CD4-positive, alpha-beta memory T cell (primary cell): ENCODE data around the gene UBE2S. TPM values are rescaled to one million over a fixed set of nuclear protein-coding genes. Genes with fewer than 3 reads are reported as not detected.

Source experiments
- CTCF ChIA-PET: fragments of 350-600 bp; sonication (Branson Sonifier 250); formaldehyde crosslinking; loops from one replicate; lab custom pipeline; 2021; ENCODE audit warnings: inconsistent platforms; ENCODE audit not compliant: partially characterized antibody; lab: Charles Lee
- POLR2A ChIA-PET: fragments of 350-600 bp; sonication (Branson Sonifier 250); formaldehyde crosslinking; loops from one replicate; lab custom pipeline; 2021; ENCODE audit not compliant: partially characterized antibody; lab: Charles Lee
- DNase-seq, 5 donors: peaks; one replicate each; pipeline versions ENCODE4 v3.0.0 to v3.0.0-alpha.2; 2020 to 2022; ENCODE audit warnings: mixed read lengths in 1 of 5
- H3K27ac ChIP-seq: one replicate; pipeline ENCODE4 v1.7.0; 2013; ENCODE audit warnings: low read depth, low read length
- H3K27me3 ChIP-seq: 2 replicates; pipeline ENCODE4 v1.7.0; 2013; ENCODE audit warnings: mild to moderate bottlenecking, low read length, moderate library complexity; ENCODE audit not compliant: insufficient read depth
- H3K36me3 ChIP-seq: 2 replicates; pipeline ENCODE4 v1.7.0; 2013; ENCODE audit warnings: mild to moderate bottlenecking, low read length, moderate library complexity; ENCODE audit not compliant: insufficient read depth
- H3K4me1 ChIP-seq: 2 replicates; pipeline ENCODE4 v1.7.0; 2013; ENCODE audit warnings: mild to moderate bottlenecking, low read length, moderate library complexity; ENCODE audit not compliant: insufficient read depth
- H3K4me3 ChIP-seq, 2 donors: one replicate each; pipeline ENCODE4 v1.7.0; 2013; ENCODE audit warnings: low read length in 2 of 2, mild to moderate bottlenecking in 1 of 2
- H3K9me3 ChIP-seq, 2 donors: one replicate each; pipeline ENCODE4 v1.7.0; 2013; ENCODE audit warnings: low read length in 2 of 2, control low read depth in 1 of 2; ENCODE audit not compliant: control insufficient read depth in 1 of 2
- H3K27ac Mint-ChIP-seq, 7 donors: one replicate each; pipeline ENCODE4 v1.8.0; 2020 to 2021; ENCODE audit warnings: mixed read lengths in 7 of 7, mild to moderate bottlenecking in 6 of 7, inconsistent platforms in 3 of 7, moderate library complexity in 3 of 7
- H3K27me3 Mint-ChIP-seq, 2 donors: one replicate each; pipeline ENCODE4 v1.8.0; 2020 to 2021; ENCODE audit warnings: mixed read lengths in 2 of 2
- H3K36me3 Mint-ChIP-seq, 2 donors: one replicate each; pipeline ENCODE4 v1.8.0; 2020 to 2021; ENCODE audit warnings: mixed read lengths in 2 of 2, inconsistent platforms in 1 of 2, mild to moderate bottlenecking in 1 of 2
- H3K4me1 Mint-ChIP-seq, 4 donors: one replicate each; pipeline ENCODE4 v1.8.0; 2020 to 2021; ENCODE audit warnings: mixed read lengths in 4 of 4, mild to moderate bottlenecking in 1 of 4
- H3K4me3 Mint-ChIP-seq, 8 donors: one replicate each; pipeline ENCODE4 v1.8.0; 2020 to 2021; ENCODE audit warnings: mixed read lengths in 8 of 8, mild to moderate bottlenecking in 7 of 8, moderate library complexity in 6 of 8, inconsistent platforms in 3 of 8
- H3K9me3 Mint-ChIP-seq, 8 donors: one replicate each; pipeline ENCODE4 v1.8.0; 2020 to 2021; ENCODE audit warnings: mixed read lengths in 8 of 8, mild to moderate bottlenecking in 5 of 8, inconsistent platforms in 3 of 8, moderate library complexity in 1 of 8
- intact Hi-C: fragments of 100-400 bp; cut with micrococcal nuclease; formaldehyde crosslinking; loops from one replicate; pipeline ENCODE4 v1.15.1; 2023
- polyA plus RNA-seq, 2 donors: library from polyadenylated mRNA; unstranded; fragments of 300-500 nt; fragmentation: Illumina TruSeq; gene quantifications; one replicate each; pipeline ENCODE4 v1.2.3, GENCODE V29; 2021
- total RNA-seq, 2 experiments: library from RNA; stranded (reverse); gene quantifications; one replicate each; pipeline ENCODE4 v1.2.3, GENCODE V29; 2021

UBE2S gene
- total and polyA plus RNA-seq, 4 experiments from 2014 or later = 18.0 to 25.4 (median 22.9) TPM

DNA sequence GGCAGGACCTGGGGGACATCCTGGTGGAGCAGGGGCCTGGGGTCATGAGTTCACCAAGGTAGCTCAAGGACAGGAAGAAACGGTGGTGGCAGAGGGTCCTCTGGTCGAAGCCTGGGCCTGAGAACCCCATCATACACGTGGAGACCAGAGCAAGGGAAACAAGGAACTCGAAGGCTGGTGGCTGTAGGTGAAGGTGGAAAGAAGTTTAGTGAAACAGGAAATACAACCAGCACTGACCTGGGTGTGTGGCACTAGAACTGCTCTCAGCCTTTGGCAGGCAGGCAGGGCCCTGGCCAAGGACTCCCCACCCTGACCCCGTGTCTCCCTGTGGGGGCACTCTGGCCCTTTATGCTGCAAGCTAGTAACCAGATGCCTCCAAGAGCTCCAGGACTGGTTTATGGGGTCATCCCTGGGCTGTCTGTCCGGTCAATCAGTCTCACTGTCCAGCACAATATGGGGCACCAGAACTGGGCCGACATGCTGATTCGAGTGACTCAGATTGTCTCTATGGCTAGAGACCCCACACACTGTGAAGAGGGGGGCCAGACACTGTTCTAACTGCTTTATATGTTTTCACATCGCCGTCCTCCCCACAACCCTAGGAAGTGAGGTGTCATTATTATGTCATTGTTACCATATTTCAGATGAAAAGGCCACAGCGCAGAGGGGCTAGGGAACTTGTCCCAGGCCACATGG is 56.8 kb downstream of the UBE2S start:
- Mint-ChIP-seq H3K36me3 (no peaks in the 10 kb centered on the region), H3K4me3 (peak overlapping the region in 1 of 8 donors; percentile 69), H3K4me1 (peaks cover 4 to 33% (median 8%) of the 10 kb centered on the region in 4 donors), H3K9me3 (no peaks in the 10 kb centered on the region), H3K27ac (peak overlapping the region in 2 of 7 donors; percentile 47 to 53), H3K27me3 (peaks cover 24 to 39% of the 10 kb centered on the region in 2 donors)
- Histone ChIP-seq H3K4me3 (no peak overlapping the region), H3K27ac (no peak overlapping the region), H3K4me1 (peaks cover 18% of the 10 kb centered on the region), H3K36me3 (no peaks in the 10 kb centered on the region), H3K27me3 (peaks cover 26% of the 10 kb centered on the region), H3K9me3 (no peaks in the 10 kb centered on the region)
- POLR2A ChIA-PET = interaction anchor here (0.9 to 1.6 kb wide), 2 partner anchors 12 to 68 kb away, joined by 3 to 7 read pairs; partner anchors contain the start of gene KMT5C
- DNase-seq = no peak
- CTCF ChIA-PET = interaction anchor here (1.8 kb wide), 1 partner anchor 12 kb away, joined by 7 read pairs; the partner anchor contains the start of gene KMT5C
- intact Hi-C loops = no loop called here

Other genes with a start within 250 kb of the UBE2S start
Only the 30 nearest of the 32 such genes appear.
- gene SYT5, start 227.5 kb downstream of the UBE2S start, total RNA-seq = not detected
- gene SYT5, start 227.5 kb downstream of the UBE2S start, polyA plus RNA-seq = under 1 TPM; 0.29 to 0.59 TPM
- not detected for gene PTPRH, start 198.3 kb downstream of the UBE2S start, total RNA-seq
- not detected for gene PTPRH, start 198.3 kb downstream of the UBE2S start, polyA plus RNA-seq
- 10 to 100 TPM; 19.7 to 22.1 TPM for gene TMEM86B, start 179.0 kb downstream of the UBE2S start, total RNA-seq
- 1 to 10 TPM in 1 of 2 donors, not detected in 1; 3.5 TPM for gene TMEM86B, start 179.0 kb downstream of the UBE2S start, polyA plus RNA-seq
- gene PPP6R1, start 148.8 kb downstream of the UBE2S start, total RNA-seq = 100 to 1,000 TPM; 161 to 162 TPM
- gene PPP6R1, start 148.8 kb downstream of the UBE2S start, polyA plus RNA-seq = 100 to 1,000 TPM in 1 of 2 donors, 10 to 100 TPM in 1; 22.9 to 107 TPM
- gene HSPBP1, start 127.7 kb downstream of the UBE2S start, total RNA-seq = 10 to 100 TPM; 17.9 to 18.5 TPM
- gene HSPBP1, start 127.7 kb downstream of the UBE2S start, polyA plus RNA-seq = 10 to 100 TPM; 35.7 to 38.7 TPM
- gene BRSK1, start 123.8 kb downstream of the UBE2S start, total RNA-seq = 1 to 10 TPM; 1.4 to 1.7 TPM
- not detected for gene BRSK1, start 123.8 kb downstream of the UBE2S start, polyA plus RNA-seq
- gene TMEM150B, start 82.4 kb downstream of the UBE2S start, total RNA-seq = 1 to 10 TPM in 1 of 2 experiments, under 1 TPM in 1; 0.87 to 1.3 TPM
- not detected for gene TMEM150B, start 82.4 kb downstream of the UBE2S start, polyA plus RNA-seq
- 10 to 100 TPM; 23.1 to 23.5 TPM for gene KMT5C, start 67.9 kb downstream of the UBE2S start, total RNA-seq
- 1 to 10 TPM in 1 of 2 donors, under 1 TPM in 1; 0.60 to 1.5 TPM for gene KMT5C, start 67.9 kb downstream of the UBE2S start, polyA plus RNA-seq
- gene COX6B2, start 53.1 kb downstream of the UBE2S start, total RNA-seq = under 1 TPM in 1 of 2 experiments, not detected in 1; 0.38 TPM
- not detected for gene COX6B2, start 53.1 kb downstream of the UBE2S start, polyA plus RNA-seq
- not detected for gene GARIN5B, start 44.5 kb downstream of the UBE2S start, total RNA-seq
- gene GARIN5B, start 44.5 kb downstream of the UBE2S start, polyA plus RNA-seq = not detected
- under 1 TPM; 0.32 to 0.47 TPM for gene IL11, start 37.3 kb downstream of the UBE2S start, total RNA-seq
- not detected for gene IL11, start 37.3 kb downstream of the UBE2S start, polyA plus RNA-seq
- not detected for gene TMEM190, start 31.0 kb downstream of the UBE2S start, total RNA-seq
- gene TMEM190, start 31.0 kb downstream of the UBE2S start, polyA plus RNA-seq = not detected
- 1 to 10 TPM; 9.6 to 9.9 TPM for gene TMEM238, start 23.5 kb downstream of the UBE2S start, total RNA-seq
- gene TMEM238, start 23.5 kb downstream of the UBE2S start, polyA plus RNA-seq = 1 to 10 TPM in 1 of 2 donors, not detected in 1; 2.4 TPM
- 1,000 to 10,000 TPM; 3,136 to 3,159 TPM for gene RPL28, start 21.9 kb downstream of the UBE2S start, total RNA-seq
- 100 to 1,000 TPM; 257 to 784 TPM for gene RPL28, start 21.9 kb downstream of the UBE2S start, polyA plus RNA-seq
- not detected for gene SHISA7, start 35.5 kb upstream of the UBE2S start, total RNA-seq
- not detected for gene SHISA7, start 35.5 kb upstream of the UBE2S start, polyA plus RNA-seq
- 10 to 100 TPM in 1 of 2 experiments, 1 to 10 TPM in 1; 9.9 to 13.7 TPM for gene ISOC2, start 53.9 kb upstream of the UBE2S start, total RNA-seq
- 10 to 100 TPM; 24.7 to 29.4 TPM for gene ISOC2, start 53.9 kb upstream of the UBE2S start, polyA plus RNA-seq
- not detected for gene C19orf85, start 57.0 kb upstream of the UBE2S start, total RNA-seq
- not detected for gene C19orf85, start 57.0 kb upstream of the UBE2S start, polyA plus RNA-seq
- gene ZNF628, start 68.8 kb upstream of the UBE2S start, total RNA-seq = 1 to 10 TPM; 8.1 to 9.1 TPM
- under 1 TPM in 1 of 2 donors, not detected in 1; 0.47 TPM for gene ZNF628, start 68.8 kb upstream of the UBE2S start, polyA plus RNA-seq
- gene NAT14, start 77.4 kb upstream of the UBE2S start, total RNA-seq = 1 to 10 TPM; 2.7 to 3.1 TPM
- 1 to 10 TPM; 2.6 to 3.2 TPM for gene NAT14, start 77.4 kb upstream of the UBE2S start, polyA plus RNA-seq
- gene SSC5D, start 80.6 kb upstream of the UBE2S start, total RNA-seq = under 1 TPM; 0.20 to 0.36 TPM
- gene SSC5D, start 80.6 kb upstream of the UBE2S start, polyA plus RNA-seq = not detected
- gene SBK2, start 129.3 kb upstream of the UBE2S start, total RNA-seq = not detected
- not detected for gene SBK2, start 129.3 kb upstream of the UBE2S start, polyA plus RNA-seq
- gene SBK3, start 137.8 kb upstream of the UBE2S start, total RNA-seq = not detected
- gene SBK3, start 137.8 kb upstream of the UBE2S start, polyA plus RNA-seq = not detected
- 1 to 10 TPM; 8.0 to 9.6 TPM for gene ZNF579, start 173.1 kb upstream of the UBE2S start, total RNA-seq
- gene ZNF579, start 173.1 kb upstream of the UBE2S start, polyA plus RNA-seq = under 1 TPM in 1 of 2 donors, not detected in 1; 0.62 TPM
- gene FIZ1, start 191.7 kb upstream of the UBE2S start, total RNA-seq = 10 to 100 TPM; 20.8 to 26.4 TPM
- 1 to 10 TPM in 1 of 2 donors, under 1 TPM in 1; 0.99 to 5.3 TPM for gene FIZ1, start 191.7 kb upstream of the UBE2S start, polyA plus RNA-seq
- gene ZNF524, start 192.5 kb upstream of the UBE2S start, total RNA-seq = 10 to 100 TPM; 31.2 to 34.0 TPM
- 10 to 100 TPM; 26.2 to 40.1 TPM for gene ZNF524, start 192.5 kb upstream of the UBE2S start, polyA plus RNA-seq
- gene ZNF865, start 197.9 kb upstream of the UBE2S start, total RNA-seq = 10 to 100 TPM; 20.3 to 20.9 TPM
- under 1 TPM in 1 of 2 donors, not detected in 1; 0.30 TPM for gene ZNF865, start 197.9 kb upstream of the UBE2S start, polyA plus RNA-seq
- gene ZNF784, start 216.8 kb upstream of the UBE2S start, total RNA-seq = 1 to 10 TPM; 7.4 TPM
- gene ZNF784, start 216.8 kb upstream of the UBE2S start, polyA plus RNA-seq = 1 to 10 TPM; 1.7 to 2.1 TPM
- 100 to 1,000 TPM in 1 of 2 experiments, 10 to 100 TPM in 1; 92.7 to 105 TPM for gene ZNF580, start 233.2 kb upstream of the UBE2S start, total RNA-seq
- gene ZNF580, start 233.2 kb upstream of the UBE2S start, polyA plus RNA-seq = 10 to 100 TPM in 1 of 2 donors, 1 to 10 TPM in 1; 7.2 to 17.8 TPM
- gene ZNF581, start 235.9 kb upstream of the UBE2S start, total RNA-seq = 10 to 100 TPM; 21.2 to 23.4 TPM
- gene ZNF581, start 235.9 kb upstream of the UBE2S start, polyA plus RNA-seq = 10 to 100 TPM; 22.5 to 28.5 TPM
- 1 to 10 TPM; 1.2 to 1.5 TPM for gene CCDC106, start 240.4 kb upstream of the UBE2S start, total RNA-seq
- gene CCDC106, start 240.4 kb upstream of the UBE2S start, polyA plus RNA-seq = under 1 TPM; 0.47 to 0.69 TPM